ENCODE measurements around the gene NPIPA8.
"Not testable (repeated sequence)": the region's sequence is repeated elsewhere in the genome, so short reads cannot be mapped to it uniquely, and the experiment has no call there.

- not testable (repeated sequence) for TF ChIP-seq POLR2A, CTCF (IDR thresholded peaks at IDR 0.05)
These were observed 39.6 kb downstream of the NPIPA8 start for GRCh38 chr16:18296931-18297330.

Data from tibial nerve (tissue), 3 donors.